Raji (cell line): Measurements from ENCODE around the gene MAD1L1.

Experiments used
- POLR2A ChIP-seq: IDR thresholded peaks from 2 replicates; pipeline ENCODE4 v1.6.1; 2011; ENCODE audit warnings: low read depth, low read length, control low read depth; ENCODE audit not compliant: insufficient read depth

Gene MAD1L1

DNA sequence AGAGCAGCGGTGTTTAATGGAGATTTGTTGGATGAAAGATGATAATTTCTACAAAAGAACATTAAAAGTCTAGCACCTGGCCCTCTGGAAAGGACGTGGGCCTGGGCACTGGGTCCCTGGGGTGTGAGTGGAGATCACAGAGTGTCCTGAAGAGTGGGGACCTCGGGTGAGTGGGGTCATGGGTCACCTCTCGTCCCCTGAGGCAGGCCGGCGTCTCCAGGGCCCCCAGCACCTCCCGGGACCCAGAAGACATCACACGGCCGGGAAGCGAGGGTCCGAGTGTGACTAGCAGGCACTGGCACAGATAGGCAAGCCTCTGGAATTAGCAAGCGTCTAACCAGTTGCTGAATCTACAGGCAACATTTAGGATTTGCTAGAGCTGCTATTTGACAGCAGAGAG is 257.2 kb downstream of the MAD1L1 start:
- TF ChIP-seq POLR2A: no peak

DNA sequence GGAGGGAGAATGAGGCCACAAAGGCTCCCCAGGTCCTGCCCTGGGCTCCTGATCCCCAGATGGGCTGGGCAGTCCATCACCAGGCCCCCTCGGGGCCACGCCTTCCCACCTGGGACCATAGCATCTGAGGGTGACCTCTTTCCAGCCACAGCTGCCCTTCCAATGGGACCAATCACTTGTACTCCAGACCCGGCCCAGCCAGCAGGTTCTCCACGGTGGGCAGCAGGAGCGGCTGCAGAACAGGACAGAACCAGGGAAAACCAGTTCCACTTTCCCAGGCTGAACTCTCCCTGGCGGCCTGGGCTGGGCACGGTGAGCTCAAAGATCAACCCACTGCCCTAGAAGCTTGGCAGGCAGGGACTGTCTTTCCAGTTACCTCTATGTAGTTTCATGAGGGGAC is 257.6 kb downstream of the MAD1L1 start:
- TF ChIP-seq POLR2A: no peak

DNA sequence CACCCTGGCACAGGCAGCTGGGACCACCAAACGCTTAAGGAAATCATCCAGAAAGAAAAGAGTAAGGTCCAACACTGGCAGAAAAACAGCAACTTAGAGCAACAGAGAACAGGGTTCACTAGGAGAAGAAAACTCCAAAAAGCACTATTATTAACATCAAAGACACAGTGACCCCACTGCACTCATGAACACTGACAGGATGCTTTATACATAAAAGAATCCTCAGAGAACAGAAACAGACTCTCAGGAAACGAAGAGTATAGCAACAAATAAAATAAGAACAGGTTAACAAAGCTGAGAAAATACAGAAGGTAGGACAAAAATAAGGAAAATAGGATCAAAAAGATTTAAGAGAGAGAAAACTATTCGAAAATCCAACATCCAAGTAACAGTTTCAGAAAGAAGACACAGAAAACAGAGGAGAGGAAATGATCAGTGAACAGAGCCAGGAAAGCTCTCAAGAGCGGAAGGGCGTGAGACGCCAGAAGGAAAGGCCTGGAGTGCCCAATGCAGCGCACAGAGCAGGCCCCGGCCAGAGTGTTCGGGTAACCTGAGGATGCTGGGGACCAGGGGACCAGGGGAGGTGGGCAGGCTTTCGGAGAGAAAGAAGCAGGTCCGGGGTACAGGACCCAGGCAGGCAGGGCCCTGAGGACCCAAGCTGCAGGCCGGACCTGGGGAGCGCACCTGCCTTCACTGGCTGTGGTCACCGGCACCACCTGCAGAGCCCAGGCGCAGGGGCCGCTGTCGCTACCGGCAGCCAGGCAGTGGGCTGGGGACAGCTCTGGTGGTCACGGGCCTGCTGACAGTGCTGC is 258.2 kb downstream of the MAD1L1 start:
- no peak for TF ChIP-seq POLR2A

DNA sequence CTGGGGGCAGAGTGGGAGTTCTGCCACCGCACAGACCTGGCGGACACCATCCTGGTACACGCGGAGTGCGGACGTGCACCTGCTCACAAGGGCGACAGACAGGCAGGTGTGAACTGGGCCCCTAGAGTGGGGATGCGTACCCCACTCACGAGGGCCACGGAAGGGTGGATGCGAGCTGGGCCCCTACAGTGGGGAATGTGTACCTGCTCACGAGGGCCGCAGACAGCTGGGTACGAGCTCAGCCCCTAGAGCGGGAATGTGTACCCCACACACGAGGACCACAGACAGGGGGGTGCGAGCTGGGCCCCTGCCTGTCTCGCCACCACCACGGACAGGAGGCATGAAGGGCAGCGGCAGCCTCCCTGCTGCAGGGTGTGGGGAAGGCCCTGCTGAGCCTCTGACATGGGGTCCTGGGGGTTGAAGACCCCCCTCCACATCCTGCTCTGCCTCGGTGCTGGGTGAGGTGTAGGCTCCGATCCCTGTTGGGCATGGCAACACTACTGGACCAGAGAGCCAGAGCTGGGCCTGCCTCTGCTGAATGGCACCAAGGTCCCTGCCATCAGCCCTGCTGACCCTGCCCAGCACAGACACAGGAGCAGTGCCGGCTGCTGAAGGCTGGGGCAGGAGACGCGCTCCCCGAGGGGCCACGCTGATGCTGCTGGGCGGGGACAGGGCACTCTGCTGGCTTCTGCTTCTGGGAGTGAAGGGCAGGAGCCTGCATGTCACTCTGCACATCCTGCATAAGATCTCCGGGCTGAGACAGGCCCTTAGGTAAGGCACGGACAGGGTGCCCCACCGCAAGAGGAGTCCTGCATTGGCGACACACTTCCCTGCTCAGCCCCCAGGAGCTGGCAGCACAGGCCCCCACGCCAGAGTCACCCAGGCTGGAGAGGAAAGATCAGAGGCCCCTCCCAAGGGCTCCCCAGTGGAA is 259.2 kb downstream of the MAD1L1 start:
- TF ChIP-seq POLR2A: no peak

DNA sequence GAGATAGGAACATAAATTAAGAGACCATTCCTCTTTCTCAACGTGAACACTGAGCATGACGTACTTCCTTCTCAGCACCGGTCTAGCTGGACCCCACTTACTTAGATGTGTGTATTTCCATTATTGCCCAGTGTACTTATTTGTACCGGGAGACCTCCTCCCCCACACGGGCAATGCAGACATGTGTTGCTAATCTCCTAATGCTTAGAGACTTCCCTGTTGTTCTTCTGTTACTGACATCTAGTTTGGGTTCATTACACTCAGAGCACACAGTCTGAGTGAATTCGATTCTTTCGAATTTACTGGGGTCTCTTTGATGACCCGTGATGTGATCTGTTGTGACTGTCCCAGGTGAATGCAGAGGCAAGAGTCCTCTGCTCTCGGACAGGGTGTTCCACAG is 260.0 kb downstream of the MAD1L1 start:
- TF ChIP-seq POLR2A: no peak

DNA sequence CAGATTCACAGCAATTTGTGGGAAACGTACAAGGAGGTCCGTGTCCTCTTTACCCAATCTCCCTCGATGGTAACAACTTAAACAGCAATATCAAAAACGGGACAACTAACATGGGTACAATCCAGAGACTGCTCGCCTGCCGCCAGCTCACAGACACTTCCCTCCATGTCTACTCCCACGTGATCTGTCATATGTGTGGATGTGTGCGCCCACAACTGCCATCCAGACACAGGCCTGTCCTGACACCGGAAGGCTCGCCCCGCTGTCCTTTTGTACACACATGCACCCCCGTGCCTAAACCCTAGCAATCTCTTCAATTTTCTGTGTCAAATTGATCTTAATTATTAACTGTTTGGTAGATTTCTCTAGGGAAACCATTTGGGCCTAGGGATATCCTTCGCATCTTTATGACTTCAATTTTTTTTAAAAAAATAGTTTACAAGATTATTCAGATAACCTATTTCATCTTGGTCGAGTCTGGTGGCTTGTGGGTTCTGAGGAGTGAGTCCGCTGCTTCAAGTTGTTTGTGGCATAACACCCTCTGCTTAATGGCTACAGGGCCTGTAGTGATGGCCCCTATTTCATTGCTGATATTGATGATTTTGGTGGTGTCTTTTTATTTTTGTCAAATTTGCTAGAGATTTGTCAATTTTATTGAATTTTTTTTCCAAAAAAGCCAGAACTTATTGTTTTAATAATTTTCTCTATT is 260.6 kb downstream of the MAD1L1 start:
- TF ChIP-seq POLR2A: no peak

DNA sequence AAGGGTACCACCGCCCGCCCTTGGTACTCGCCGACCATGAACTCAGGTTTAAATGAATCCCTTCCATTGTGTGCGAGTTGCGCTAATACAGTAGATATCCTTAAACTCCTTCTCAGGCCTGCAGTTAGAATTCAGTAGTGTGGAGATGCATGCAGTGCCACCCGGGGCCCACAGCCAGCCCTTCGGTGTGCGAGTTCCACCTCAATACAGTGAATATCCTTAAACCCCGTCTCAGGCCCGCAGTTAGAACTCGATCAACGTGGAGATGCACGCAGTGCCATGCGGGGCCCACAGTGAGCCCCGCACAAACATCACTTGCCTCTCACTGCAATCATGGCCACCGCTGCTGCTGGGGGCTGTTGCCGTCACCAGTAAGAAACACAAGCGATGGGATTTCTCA is 261.9 kb downstream of the MAD1L1 start:
- TF ChIP-seq POLR2A: no peak

DNA sequence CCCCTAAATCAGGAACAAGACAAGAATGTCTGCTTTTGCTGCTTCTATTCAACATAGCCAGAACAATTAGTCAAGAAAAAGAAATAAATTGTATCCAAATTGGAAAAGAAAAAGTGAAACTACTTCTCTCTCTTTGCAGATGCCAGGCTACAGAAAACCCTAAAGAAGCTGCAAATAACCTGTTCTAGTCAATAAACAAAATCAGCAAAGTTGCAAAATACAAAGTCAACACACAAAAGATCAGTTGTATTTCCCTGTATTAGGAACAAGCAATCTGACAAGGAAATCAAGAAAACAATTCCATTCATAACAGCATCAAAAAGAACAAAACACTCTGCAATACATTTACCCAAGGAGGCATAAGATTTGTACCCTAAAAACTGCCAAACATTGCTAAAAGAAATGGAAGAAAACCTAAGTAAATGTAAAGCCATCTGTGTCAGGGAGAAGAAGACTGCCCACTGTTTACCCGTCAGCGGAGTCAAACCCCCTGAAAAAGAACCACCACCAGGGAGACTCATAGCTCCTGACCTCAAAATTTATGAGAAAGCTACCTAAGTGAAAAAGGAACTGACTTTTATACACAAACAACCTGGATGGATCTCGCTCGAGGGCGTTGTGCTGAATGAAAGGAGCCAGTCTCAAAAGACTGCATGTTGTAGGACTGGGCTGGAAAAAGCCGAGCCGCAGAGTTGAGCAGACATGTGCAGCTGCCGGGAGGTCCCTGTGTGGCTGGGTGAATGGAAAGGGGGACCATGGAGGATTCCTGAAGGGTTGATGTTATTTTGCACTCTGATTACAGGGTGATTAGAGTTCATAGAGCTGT is 263.1 kb downstream of the MAD1L1 start:
- no peak for TF ChIP-seq POLR2A

DNA sequence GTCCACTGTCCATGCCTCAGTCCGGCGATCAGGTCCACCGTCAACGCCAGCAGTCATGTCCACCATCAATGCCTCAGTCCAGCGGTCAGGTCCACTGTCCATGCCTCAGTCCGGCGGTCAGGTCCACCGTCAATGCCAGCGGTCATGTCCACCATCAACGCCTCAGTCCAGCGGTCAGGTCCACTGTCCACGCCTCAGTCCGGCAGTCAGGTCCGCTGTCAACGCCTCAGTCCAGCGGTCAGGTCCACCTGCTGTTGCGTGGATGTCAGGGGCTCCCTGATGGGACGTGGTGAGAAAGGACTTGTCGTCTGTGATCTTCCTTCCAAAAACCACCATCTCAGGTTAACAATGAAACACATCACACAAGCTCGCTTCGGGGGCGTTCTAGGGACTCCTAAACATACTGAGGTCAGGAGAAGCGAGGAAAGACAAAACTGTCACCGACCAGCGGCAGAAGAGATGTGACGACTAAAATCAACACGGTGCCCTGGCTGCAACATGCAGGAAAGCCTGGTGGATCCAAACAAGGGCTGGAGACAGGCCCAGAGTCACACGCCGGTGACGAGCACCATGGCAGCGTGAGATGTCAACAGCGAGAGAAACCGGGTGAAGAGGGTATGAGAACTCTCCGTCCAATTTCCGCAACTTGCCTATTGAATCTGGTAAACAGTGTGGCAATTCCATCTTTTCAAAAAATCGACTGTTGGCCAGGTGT is 264.2 kb downstream of the MAD1L1 start:
- no peak for TF ChIP-seq POLR2A

DNA sequence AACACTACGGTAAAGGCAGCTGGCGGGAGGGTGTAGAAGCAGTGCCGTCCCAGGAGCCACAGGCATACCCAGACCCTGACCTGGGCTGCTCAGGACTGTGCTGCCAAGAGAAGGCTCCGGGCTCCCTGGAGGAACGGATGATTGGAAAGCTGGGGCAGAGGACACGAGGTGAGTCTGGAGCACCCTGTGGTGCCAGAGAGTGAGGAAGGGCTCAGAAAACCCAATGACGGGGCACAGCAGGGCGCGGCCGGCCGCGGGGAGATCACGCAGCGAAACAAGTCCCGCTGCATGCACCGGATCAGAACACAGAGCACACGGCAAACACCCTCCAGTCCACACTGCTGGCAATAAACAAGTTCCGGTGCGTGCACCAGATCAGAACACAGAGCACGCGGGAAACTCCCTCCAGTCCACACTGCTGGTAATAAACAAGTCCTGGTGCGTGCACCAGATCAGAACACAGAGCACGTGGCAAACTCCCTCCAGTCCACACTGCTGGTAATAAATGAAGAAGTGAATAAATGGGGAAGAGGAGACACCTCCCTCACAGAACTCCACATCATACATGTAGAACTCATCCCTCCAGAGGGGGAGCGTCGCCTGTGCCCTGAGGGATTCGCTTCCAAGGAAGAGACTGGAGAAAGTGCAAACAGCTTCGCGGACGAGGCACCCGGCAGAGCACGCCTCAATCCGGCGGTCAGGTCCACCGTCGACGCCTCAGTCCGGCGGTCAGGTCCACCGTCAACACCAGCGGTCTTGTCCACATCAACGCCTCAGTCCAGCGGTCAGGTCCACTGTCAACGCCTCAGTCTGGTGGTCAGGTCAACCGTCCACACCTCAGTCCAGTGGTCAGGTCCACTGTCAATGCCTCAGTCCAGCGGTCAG is 265.0 kb downstream of the MAD1L1 start:
- TF ChIP-seq POLR2A: no peak

DNA sequence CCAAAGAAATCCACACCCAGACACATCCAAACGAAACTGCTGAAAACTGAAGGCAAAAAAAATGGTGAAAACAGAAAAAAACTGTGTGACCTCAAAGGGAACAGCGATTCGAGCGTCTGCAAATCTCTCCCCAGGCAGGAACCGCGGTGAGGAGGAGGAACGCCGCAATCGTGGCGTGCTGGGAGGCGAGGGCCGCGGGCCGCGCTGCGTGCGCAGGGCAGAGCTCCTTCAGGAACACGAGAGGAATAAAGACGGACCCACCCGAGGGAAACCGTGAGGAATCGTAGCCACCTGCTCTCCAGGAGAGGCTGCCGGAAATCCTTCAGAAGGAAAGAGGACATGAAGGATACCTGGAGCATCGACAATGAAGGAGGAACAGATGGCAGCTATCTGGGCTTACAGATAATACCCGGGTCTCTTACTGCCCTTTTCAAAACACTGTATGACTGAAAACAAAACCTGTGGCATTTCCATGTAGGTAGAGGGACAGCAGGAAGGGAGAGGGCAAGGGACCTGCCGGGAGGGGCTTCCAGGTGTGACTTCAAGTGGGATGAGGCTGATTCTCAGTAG is 266.0 kb downstream of the MAD1L1 start:
- no peak for TF ChIP-seq POLR2A

DNA sequence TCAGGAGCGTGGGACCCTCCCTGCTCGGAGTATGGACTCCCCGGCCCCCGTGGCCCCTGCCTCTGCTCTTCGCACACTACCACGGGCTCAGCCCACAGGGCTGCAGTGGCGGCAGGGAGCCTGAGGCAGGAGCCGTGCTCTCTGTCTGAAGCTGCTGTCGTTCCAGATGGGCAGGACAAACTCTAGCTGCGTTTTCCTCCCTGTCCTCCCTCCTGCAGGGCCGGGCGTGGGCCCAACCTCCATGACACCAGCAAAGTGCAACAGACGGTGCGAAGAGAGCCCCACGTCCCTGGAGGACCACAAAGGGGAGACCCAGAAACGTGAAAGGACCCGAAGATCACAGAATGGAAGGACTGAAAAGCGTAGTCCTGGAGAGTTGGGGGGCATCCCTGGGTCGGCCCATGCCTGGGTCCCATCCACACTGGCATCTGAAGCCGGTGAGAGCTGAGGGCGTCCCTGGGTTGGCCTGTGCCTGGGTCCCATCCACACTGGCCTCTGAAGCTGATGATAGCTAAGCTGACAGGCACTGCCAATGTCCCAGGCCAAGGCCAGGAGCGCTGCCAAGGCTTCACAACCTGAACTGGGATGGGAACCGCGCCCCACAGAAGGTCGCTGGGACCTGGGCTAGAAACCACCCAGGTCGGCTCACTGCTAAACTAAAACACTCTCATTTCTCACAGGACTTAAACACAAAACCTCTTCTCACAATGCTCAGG is 267.0 kb downstream of the MAD1L1 start:
- no peak for TF ChIP-seq POLR2A
